Fibroblast of lung (primary cell): Measurements from ENCODE around the gene C6orf132.

Experiments
- EZH2 ChIP-seq: IDR thresholded peaks from 2 replicates; pipeline ENCODE4 v1.5.1; 2012; ENCODE audit warnings: low read length, control low read depth, mild to moderate bottlenecking; ENCODE audit errors: missing control alignments
- TF ChIP-seq, protein P1 (sequence below), 2 donors: IDR thresholded peaks in 1 of 2; conservative IDR thresholded peaks in 1 of 2; 1 replicate in 1 of 2; 2 replicates in 1 of 2; pipeline ENCODE4 v1.5.1; 2011 to 2012; ENCODE audit warnings: low read length in 2 of 2, control low read depth in 1 of 2, inconsistent platforms in 1 of 2, low read depth in 1 of 2, mild to moderate bottlenecking in 1 of 2

DNA sequence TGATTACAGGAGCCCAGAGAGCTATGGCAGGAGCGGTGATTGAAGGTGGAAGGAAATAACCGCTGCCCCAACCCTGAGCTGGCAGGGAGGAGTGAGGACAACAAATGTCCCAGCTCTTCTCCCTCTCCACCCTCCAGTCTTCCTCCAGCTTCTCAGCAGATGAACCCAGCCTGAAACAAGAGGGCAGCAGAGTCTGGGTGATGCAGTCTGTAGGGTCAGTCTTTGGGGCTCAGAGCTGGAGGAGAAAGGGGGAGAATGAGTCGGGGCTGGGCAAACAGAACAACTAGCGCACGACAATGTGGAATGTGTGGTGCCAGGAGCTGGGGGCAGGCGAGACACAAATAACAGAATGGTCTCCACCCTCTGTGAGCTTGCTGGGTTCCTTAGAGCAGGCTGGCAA, 26.2 kb upstream of the C6orf132 start:
- TF ChIP-seq, protein P1, sequence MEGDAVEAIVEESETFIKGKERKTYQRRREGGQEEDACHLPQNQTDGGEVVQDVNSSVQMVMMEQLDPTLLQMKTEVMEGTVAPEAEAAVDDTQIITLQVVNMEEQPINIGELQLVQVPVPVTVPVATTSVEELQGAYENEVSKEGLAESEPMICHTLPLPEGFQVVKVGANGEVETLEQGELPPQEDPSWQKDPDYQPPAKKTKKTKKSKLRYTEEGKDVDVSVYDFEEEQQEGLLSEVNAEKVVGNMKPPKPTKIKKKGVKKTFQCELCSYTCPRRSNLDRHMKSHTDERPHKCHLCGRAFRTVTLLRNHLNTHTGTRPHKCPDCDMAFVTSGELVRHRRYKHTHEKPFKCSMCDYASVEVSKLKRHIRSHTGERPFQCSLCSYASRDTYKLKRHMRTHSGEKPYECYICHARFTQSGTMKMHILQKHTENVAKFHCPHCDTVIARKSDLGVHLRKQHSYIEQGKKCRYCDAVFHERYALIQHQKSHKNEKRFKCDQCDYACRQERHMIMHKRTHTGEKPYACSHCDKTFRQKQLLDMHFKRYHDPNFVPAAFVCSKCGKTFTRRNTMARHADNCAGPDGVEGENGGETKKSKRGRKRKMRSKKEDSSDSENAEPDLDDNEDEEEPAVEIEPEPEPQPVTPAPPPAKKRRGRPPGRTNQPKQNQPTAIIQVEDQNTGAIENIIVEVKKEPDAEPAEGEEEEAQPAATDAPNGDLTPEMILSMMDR (conservative IDR thresholded peaks at IDR 0.05 in 1 of 2, IDR thresholded peaks at IDR 0.05 in 1 of 2; ENCODE audit: low read depth in 1 of 2, low read length in 2 of 2), result peak; percentile 26 to 36
- TF ChIP-seq EZH2, result no peak
